Measurements from ENCODE around the gene USP30.

The USP30 gene

GRCh38 chr12:109053382-109054123, 1.2 kb downstream of the USP30 start:
- peak; percentile 68 for DNase-seq

GRCh38 chr12:109054124-109054513, 1.7 kb downstream of the USP30 start:
- DNase-seq: peak; percentile 59

- DNase-seq: no peak
Measured at GRCh38 chr12:109054520-109054919, 2.1 kb downstream of the USP30 start.

GRCh38 chr12:109056891-109057290, 4.5 kb downstream of the USP30 start:
- no peak for DNase-seq

- DNase-seq: no peak
Measured at GRCh38 chr12:109057376-109057775, 5.0 kb downstream of the USP30 start.

GRCh38 chr12:109058773-109059172, 6.4 kb downstream of the USP30 start:
- no peak for DNase-seq

- DNase-seq: no peak
Measured at GRCh38 chr12:109064143-109064542, 11.8 kb downstream of the USP30 start.

GRCh38 chr12:109065154-109065852, 12.9 kb downstream of the USP30 start:
- DNase-seq: no peak

GRCh38 chr12:109065853-109066193, 13.4 kb downstream of the USP30 start:
- no peak for DNase-seq

GRCh38 chr12:109069307-109070271, 17.2 kb downstream of the USP30 start:
- no peak for DNase-seq

GRCh38 chr12:109074866-109075265, 22.5 kb downstream of the USP30 start:
- no peak for DNase-seq

GRCh38 chr12:109082751-109083150, 30.4 kb downstream of the USP30 start:
- no peak for DNase-seq

- no peak for DNase-seq
Measured at GRCh38 chr12:109084425-109084824, 32.0 kb downstream of the USP30 start.

GRCh38 chr12:109085590-109085989, 33.2 kb downstream of the USP30 start:
- DNase-seq: no peak

GRCh38 chr12:109087250-109087649, 34.9 kb downstream of the USP30 start:
- DNase-seq: no peak

- no peak for DNase-seq
Measured at GRCh38 chr12:109088818-109089217, 36.4 kb downstream of the USP30 start.

GRCh38 chr12:109089683-109090082, 37.3 kb downstream of the USP30 start:
- no peak for DNase-seq

- DNase-seq: no peak
Measured at GRCh38 chr12:109092497-109093021, 40.2 kb downstream of the USP30 start.

- DNase-seq: peak; percentile 95
Measured at GRCh38 chr12:109093022-109093918, 40.9 kb downstream of the USP30 start, which contains the start of gene ALKBH2. ALKBH2 (minus strand) TSS chr12:109093472; CDS start chr12:109092786, 686 bp downstream.

GRCh38 chr12:109097140-109097434, 44.7 kb downstream of the USP30 start:
- no peak for DNase-seq

- peak; percentile 98 for DNase-seq
Measured at GRCh38 chr12:109097435-109098182, 45.2 kb downstream of the USP30 start, which contains the start of gene UNG. UNG (plus strand) TSS chr12:109097597; CDS start chr12:109097680, 83 bp downstream.

Data from activated CD8-positive, alpha-beta memory T cell treated with anti-CD3 and anti-CD28 coated beads for 24 hours (primary cell).